ENCODE measurements around the gene RAPGEFL1.
"Not testable (repeated sequence)": the region's sequence is repeated elsewhere in the genome, so short reads cannot be mapped to it uniquely, and the experiment has no call there.

RAPGEFL1 gene

DNA sequence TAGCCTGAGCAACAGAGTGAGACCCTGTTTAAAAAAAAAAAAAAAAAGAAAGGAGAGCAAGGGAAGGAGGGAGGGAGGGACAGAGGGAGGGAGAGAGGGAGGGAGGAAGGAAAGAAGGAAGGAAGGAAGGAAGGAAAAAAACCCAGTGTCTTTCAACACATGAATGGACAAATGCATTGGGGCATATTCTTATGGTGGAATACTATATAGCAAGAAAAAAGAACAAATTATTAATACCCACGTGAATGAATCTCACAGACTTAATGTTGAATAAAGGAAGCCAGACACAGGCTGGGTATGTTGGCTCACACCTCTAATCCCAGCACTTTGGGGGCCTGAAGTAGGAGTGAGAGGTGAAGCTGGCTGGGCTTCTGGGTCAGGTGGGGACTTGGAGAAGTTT, 20.3 kb downstream of the RAPGEFL1 start:
- TF ChIP-seq, protein P1, sequence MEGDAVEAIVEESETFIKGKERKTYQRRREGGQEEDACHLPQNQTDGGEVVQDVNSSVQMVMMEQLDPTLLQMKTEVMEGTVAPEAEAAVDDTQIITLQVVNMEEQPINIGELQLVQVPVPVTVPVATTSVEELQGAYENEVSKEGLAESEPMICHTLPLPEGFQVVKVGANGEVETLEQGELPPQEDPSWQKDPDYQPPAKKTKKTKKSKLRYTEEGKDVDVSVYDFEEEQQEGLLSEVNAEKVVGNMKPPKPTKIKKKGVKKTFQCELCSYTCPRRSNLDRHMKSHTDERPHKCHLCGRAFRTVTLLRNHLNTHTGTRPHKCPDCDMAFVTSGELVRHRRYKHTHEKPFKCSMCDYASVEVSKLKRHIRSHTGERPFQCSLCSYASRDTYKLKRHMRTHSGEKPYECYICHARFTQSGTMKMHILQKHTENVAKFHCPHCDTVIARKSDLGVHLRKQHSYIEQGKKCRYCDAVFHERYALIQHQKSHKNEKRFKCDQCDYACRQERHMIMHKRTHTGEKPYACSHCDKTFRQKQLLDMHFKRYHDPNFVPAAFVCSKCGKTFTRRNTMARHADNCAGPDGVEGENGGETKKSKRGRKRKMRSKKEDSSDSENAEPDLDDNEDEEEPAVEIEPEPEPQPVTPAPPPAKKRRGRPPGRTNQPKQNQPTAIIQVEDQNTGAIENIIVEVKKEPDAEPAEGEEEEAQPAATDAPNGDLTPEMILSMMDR (IDR thresholded peaks at IDR 0.05; ENCODE audit: insufficient read depth, low read length, poor library complexity, severe bottlenecking): no peak
- no peaks in the 10 kb centered on the region for H3K27me3 ChIP-seq (replicated peaks; ENCODE audit: control insufficient read depth, insufficient read depth, low read length)
- DNase-seq (ENCODE audit: extremely low read depth, insufficient read length): no peak
- H3K36me3 ChIP-seq (ENCODE audit: control insufficient read depth, insufficient read depth, low read length): peaks cover 4% of the 10 kb centered on the region; the same call in 1 of the 2 replicates
- no peak overlapping the region for H3K4me3 ChIP-seq (replicated peaks; ENCODE audit: low read depth, low read length)

DNA sequence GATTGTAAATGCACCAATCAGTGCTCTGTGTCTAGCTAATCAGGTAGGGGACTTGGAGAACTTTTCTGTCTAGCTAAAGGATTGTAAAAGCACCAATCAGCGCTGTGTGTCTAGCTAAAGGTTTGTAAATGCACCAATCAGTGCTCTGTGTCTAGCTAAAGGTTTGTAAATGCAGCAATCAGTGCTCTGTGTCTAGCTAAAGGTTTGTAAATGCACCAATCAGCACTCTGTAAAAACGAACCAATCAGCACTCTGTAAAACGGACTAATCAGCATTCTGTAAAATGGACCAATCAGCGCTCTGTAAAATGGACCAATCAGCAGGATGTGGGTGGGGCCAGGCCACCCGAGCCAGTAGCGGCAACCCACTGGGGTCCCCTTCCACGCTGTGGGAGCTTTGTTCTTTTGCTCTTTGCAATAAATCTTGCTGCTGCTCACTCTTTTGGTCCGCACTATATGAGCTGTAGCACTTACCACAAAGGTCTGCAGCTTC, 20.7 kb downstream of the RAPGEFL1 start:
- H3K36me3 ChIP-seq (ENCODE audit: control insufficient read depth, insufficient read depth, low read length); DNase-seq (ENCODE audit: extremely low read depth, insufficient read length); H3K4me3 ChIP-seq (replicated peaks; ENCODE audit: low read depth, low read length); H3K27me3 ChIP-seq (replicated peaks; ENCODE audit: control insufficient read depth, insufficient read depth, low read length): not testable (repeated sequence)

DNA sequence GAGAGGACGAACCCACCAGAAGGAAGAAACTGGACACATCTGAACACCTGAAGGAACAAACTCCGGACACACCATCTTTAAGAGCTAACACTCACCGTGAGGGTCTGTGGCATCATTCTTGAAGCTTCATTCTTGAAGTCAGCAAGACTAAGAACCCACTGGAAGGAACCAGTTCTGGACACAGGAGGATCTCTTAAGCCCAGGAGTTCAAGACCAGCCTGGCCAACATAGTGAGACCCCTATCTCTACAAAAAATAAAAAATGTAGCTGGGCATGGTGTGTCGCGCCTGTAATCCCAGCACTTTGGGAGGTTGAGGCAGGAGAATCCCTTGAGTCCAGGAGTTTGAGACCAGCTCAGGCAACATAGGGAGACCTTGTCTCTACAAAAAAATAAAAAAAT, 21.3 kb downstream of the RAPGEFL1 start:
- Histone ChIP-seq H3K27me3 (replicated peaks; ENCODE audit: control insufficient read depth, insufficient read depth, low read length) (no peaks in the 10 kb centered on the region), H3K4me3 (replicated peaks; ENCODE audit: low read depth, low read length) (no peak overlapping the region), H3K36me3 (ENCODE audit: control insufficient read depth, insufficient read depth, low read length) (no peaks in the 10 kb centered on the region)
- TF ChIP-seq, protein P1 (IDR thresholded peaks at IDR 0.05; ENCODE audit: insufficient read depth, low read length, poor library complexity, severe bottlenecking): no peak
- no peak for DNase-seq (ENCODE audit: extremely low read depth, insufficient read length)

DNA sequence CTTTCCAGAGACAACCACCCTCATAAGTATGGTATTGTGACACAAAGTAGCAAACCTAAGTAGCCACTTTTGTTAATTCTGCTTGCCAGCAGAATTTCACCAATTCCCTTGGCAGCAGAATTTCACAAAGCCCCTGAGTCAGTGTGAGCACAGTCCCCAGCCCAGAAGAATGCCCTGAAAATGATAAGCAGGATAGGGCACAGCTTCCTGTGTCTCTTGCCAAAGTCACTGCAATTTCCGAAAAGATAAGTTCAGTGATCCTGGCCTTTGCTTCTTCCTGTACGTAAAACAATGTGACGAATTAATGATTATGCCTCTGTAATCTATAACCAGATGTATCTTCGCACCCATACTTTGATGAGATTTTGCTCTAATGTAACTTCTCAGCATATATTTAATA, 25.9 kb downstream of the RAPGEFL1 start:
- Histone ChIP-seq H3K27me3 (replicated peaks; ENCODE audit: control insufficient read depth, insufficient read depth, low read length) (no peaks in the 10 kb centered on the region), H3K4me3 (replicated peaks; ENCODE audit: low read depth, low read length) (no peak overlapping the region), H3K36me3 (ENCODE audit: control insufficient read depth, insufficient read depth, low read length) (no peaks in the 10 kb centered on the region)
- no peak for DNase-seq (ENCODE audit: extremely low read depth, insufficient read length)
- TF ChIP-seq, protein P1 (IDR thresholded peaks at IDR 0.05; ENCODE audit: insufficient read depth, low read length, poor library complexity, severe bottlenecking): no peak

DNA sequence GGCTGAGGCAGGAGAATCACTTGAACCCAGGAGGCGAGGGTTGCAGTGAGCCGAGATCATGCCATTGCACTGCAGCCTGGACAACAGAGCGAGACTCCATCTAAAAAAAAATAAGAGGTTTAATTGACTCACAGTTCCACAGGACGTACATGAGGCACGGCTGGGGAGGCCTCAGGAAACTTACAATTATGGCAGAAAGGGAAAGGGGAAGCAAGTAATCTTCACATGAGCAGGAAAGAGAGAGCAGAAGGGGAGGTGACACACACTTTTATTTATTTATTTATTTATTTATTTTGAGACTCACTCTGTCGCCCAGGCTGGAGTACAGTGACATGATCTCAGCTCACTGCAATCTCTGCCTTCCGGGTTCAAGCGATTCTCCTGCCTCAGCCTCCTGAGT, 28.9 kb downstream of the RAPGEFL1 start:
- not testable (repeated sequence) for H3K27me3 ChIP-seq (replicated peaks; ENCODE audit: control insufficient read depth, insufficient read depth, low read length); H3K36me3 ChIP-seq (ENCODE audit: control insufficient read depth, insufficient read depth, low read length); H3K4me3 ChIP-seq (replicated peaks; ENCODE audit: low read depth, low read length); DNase-seq (ENCODE audit: extremely low read depth, insufficient read length)

DNA sequence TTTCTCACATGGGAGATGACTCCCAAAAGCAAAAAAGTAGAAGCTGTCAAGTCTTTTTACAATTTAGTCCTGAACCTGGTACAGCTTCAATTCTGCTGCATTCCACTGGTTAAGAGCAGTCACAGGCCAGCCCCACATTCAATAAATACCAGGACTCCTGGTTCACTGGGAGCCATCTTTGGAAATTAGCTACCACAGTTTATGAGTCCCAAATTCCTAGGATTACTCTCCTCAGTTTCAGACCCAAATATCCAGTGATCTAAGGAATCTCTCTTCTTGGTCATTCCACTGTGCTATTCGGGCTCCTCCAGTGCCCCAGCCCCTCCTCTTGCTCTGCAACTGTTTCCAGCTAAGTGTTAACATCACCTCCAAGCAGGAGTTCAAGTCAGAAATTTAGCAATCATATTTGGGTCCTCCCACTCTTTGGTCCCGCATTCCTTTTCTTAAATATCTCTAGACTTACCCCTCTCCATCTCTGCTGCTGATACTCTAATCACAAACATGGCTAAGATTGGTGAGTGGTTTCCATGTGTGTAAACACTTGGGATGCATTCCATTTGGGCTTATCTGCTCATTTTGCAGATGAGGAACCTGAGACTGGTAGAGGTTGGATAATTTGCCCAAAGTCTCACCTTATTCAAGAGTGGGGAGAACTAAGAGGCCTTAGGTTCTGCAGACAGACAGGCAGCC, 32.3 kb downstream of the RAPGEFL1 start:
- DNase-seq (ENCODE audit: extremely low read depth, insufficient read length): no peak
- no peak overlapping the region for H3K4me3 ChIP-seq (replicated peaks; ENCODE audit: low read depth, low read length)
- TF ChIP-seq, protein P1 (IDR thresholded peaks at IDR 0.05; ENCODE audit: insufficient read depth, low read length, poor library complexity, severe bottlenecking): no peak
- H3K36me3 ChIP-seq (ENCODE audit: control insufficient read depth, insufficient read depth, low read length): no peaks in the 10 kb centered on the region
- H3K27me3 ChIP-seq (replicated peaks; ENCODE audit: control insufficient read depth, insufficient read depth, low read length): no peaks in the 10 kb centered on the region

DNA sequence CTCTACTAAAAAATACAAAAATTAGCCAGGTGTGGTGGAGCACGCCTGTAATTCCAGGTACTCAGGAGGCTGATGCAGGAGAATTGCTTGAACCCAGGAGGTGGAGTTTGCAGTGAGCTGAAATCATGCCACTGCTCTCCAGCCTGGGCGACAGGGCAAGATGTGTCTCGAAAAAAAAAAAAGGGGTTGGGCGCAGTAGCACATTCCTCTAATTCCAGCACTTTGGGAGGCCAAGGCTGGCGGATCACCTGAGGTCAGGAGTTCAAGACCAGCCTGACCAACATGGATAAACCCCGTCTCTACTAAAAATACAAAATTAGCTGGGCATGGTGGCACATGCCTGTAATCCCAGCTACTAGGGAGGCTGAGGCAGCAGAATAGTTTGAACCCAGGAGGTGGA, 36.6 kb downstream of the RAPGEFL1 start:
- H3K27me3 ChIP-seq (replicated peaks; ENCODE audit: control insufficient read depth, insufficient read depth, low read length); H3K36me3 ChIP-seq (ENCODE audit: control insufficient read depth, insufficient read depth, low read length); DNase-seq (ENCODE audit: extremely low read depth, insufficient read length); H3K4me3 ChIP-seq (replicated peaks; ENCODE audit: low read depth, low read length): not testable (repeated sequence)
